HepG2 (cell line): ENCODE data around the gene CCT4. TPM values are rescaled to one million over a fixed set of nuclear protein-coding genes. Genes with fewer than 3 reads are reported as not detected.

Experiments
- ATAC-seq: fragments of 200-7000 bp; cut with Tn5 transposase; 3 replicates; pipeline ENCODE4 v1.9.1; 2020; ENCODE audit warnings: mild to moderate bottlenecking, moderate library complexity
- BruUV-seq: library from RNA; stranded (reverse); fragments of 400-500 nt; replicated peaks from 2 replicates; lab custom pipeline; 2021; lab: Mats Ljungman, UMichigan
- CTCF ChIA-PET: fragments of 300-600 bp; formaldehyde crosslinking; extraction: SDS; loops from one replicate; lab custom pipeline; 2021; ENCODE audit warnings: low total read pairs, inconsistent platforms, low intra/inter-chr PET ratio; lab: Yijun Ruan, JAX
- POLR2A ChIA-PET: fragments of 350-600 bp; sonication (Branson Sonifier 250); formaldehyde crosslinking; loops from one replicate; lab custom pipeline; 2020; ENCODE audit warnings: antibody characterized with exemption, inconsistent platforms; lab: Yijun Ruan, JAX
- DNase-seq: peaks from one replicate; pipeline ENCODE4 v3.0.0-alpha.2; 2015; ENCODE audit warnings: low spot score
- FAIRE-seq: peaks from 3 replicates; lab custom pipeline; 2011; peaks lifted over from hg19 to GRCh38; lab: Jason Lieb, UNC
- H2AFZ ChIP-seq: one replicate; pipeline ENCODE4 v1.6.1; 2011; ENCODE audit warnings: low read length, inconsistent platforms
- H3K27ac ChIP-seq: fragments of 300-600 bp; 3 replicates; pipeline ENCODE4 v1.8.0; 2011; ENCODE audit warnings: mixed run types, mild to moderate bottlenecking, mixed read lengths, low read length, inconsistent platforms; ENCODE audit not compliant: insufficient read depth; ENCODE audit errors: extremely low read length
- H3K27me3 ChIP-seq, 2 experiments: fragments of 200-600 bp in 1 of 2; 2 replicates in 1 of 2; 3 replicates in 1 of 2; pipeline versions ENCODE4 v1.6.0 to v1.8.0; 2011; ENCODE audit warnings: low read length in 2 of 2, mild to moderate bottlenecking in 2 of 2, moderate library complexity in 2 of 2, inconsistent platforms in 1 of 2; ENCODE audit not compliant: insufficient read depth in 2 of 2, control insufficient read depth in 1 of 2
- H3K36me3 ChIP-seq, 2 experiments: fragments of 200-600 bp in 1 of 2; replicated peaks in 1 of 2; 2 replicates in 1 of 2; 3 replicates in 1 of 2; pipeline versions ENCODE4 v1.5.1 to v1.8.0; 2011; ENCODE audit warnings: low read length in 2 of 2, inconsistent platforms in 1 of 2; ENCODE audit not compliant: insufficient read depth in 2 of 2, control insufficient read depth in 1 of 2
- H3K4me1 ChIP-seq: 2 replicates; pipeline ENCODE4 v1.5.1; 2012; ENCODE audit warnings: low read length, inconsistent platforms; ENCODE audit not compliant: insufficient read depth
- H3K4me2 ChIP-seq: 2 replicates; pipeline ENCODE4 v1.6.0; 2011; ENCODE audit warnings: low read depth, low read length, inconsistent platforms
- H3K4me3 ChIP-seq, 3 experiments: fragments of 200-600 bp in 1 of 3; sonication (generic), shearing (Covaris generic) in 1 of 3; replicated peaks in 1 of 3; 2 replicates each; pipeline ENCODE4 v1.5.1; 2011 to 2016; ENCODE audit warnings: low read length in 3 of 3, inconsistent platforms in 2 of 3, low read depth in 2 of 3, mild to moderate bottlenecking in 2 of 3, control low read depth in 1 of 3, mixed read lengths in 1 of 3; ENCODE audit not compliant: insufficient read depth in 1 of 3
- H3K79me2 ChIP-seq: one replicate; pipeline ENCODE4 v1.6.1; 2011; ENCODE audit warnings: low read length, inconsistent platforms; ENCODE audit not compliant: insufficient read depth
- H3K9ac ChIP-seq: 2 replicates; pipeline ENCODE4 v1.6.0; 2011; ENCODE audit warnings: mild to moderate bottlenecking, low read depth, low read length, inconsistent platforms; ENCODE audit not compliant: insufficient read depth
- H3K9me3 ChIP-seq: 2 replicates; pipeline ENCODE4 v1.5.1; 2012; ENCODE audit warnings: mild to moderate bottlenecking, low read length
- H4K20me1 ChIP-seq: 2 replicates; pipeline ENCODE4 v1.6.0; 2011; ENCODE audit warnings: inconsistent platforms, mild to moderate bottlenecking, low read length, moderate library complexity; ENCODE audit not compliant: insufficient read depth
- AKAP8 ChIP-seq: sonication (generic); formaldehyde crosslinking; IDR thresholded peaks from 2 replicates; pipeline ENCODE4 v1.5.1; 2020; ENCODE audit warnings: mild to moderate bottlenecking, missing genetic modification reagents
- CAMTA2 ChIP-seq: sonication (generic); formaldehyde crosslinking; IDR thresholded peaks from 2 replicates; pipeline ENCODE4 v1.4.0; 2020; ENCODE audit warnings: mild to moderate bottlenecking, missing genetic modification reagents, borderline replicate concordance
- HOXD1 ChIP-seq: sonication (generic); formaldehyde crosslinking; IDR thresholded peaks from 2 replicates; pipeline ENCODE4 v1.5.0; 2020; ENCODE audit warnings: missing genetic modification reagents
- JUND ChIP-seq: sonication (generic); formaldehyde crosslinking; IDR thresholded peaks from 2 replicates; pipeline ENCODE4 v1.8.0; 2022; ENCODE audit warnings: mild to moderate bottlenecking, missing genetic modification reagents
- KDM3A ChIP-seq: IDR thresholded peaks from 2 replicates; pipeline ENCODE4 v1.6.1; 2018; ENCODE audit warnings: low read depth, missing compliant biosample characterization
- NAIF1 ChIP-seq: sonication (generic); formaldehyde crosslinking; IDR thresholded peaks from 2 replicates; pipeline ENCODE4 v1.5.0; 2020; ENCODE audit warnings: mild to moderate bottlenecking, missing genetic modification reagents, borderline replicate concordance
- PHB2 ChIP-seq: fragments of 450-650 bp; IDR thresholded peaks from 2 replicates; pipeline ENCODE4 v1.6.1; 2018; ENCODE audit not compliant: partially characterized antibody
- PHF5A ChIP-seq: IDR thresholded peaks from one replicate; pipeline ENCODE4 v1.6.1; 2018; ENCODE audit warnings: low read depth, missing genetic modification reagents; ENCODE audit not compliant: unreplicated experiment
- ZMYM2 ChIP-seq: sonication (generic); formaldehyde crosslinking; IDR thresholded peaks from 2 replicates; pipeline ENCODE4 v1.8.0; 2022; ENCODE audit warnings: mild to moderate bottlenecking, missing genetic modification reagents
- ZNF552 ChIP-seq: sonication (generic); formaldehyde crosslinking; IDR thresholded peaks from 2 replicates; pipeline ENCODE4 v1.9.0; 2022; ENCODE audit warnings: missing genetic modification reagents, mild to moderate bottlenecking, borderline replicate concordance
- WGBS: methylation state at CpG from one replicate; pipeline ENCODE4 v1.1.6; 2017; ENCODE audit warnings: low lambda C conversion rate; 5-methylcytosine and 5-hydroxymethylcytosine counted together
- in situ Hi-C: cut with HindIII; loops from 2 replicates; pipeline ENCODE4 v1.10.0; 2017; ENCODE audit warnings: low pct_unique_long_range_greater_than_20kb; ENCODE audit not compliant: extremely low pct_ligation_motif_present
- intact Hi-C: fragments of 100-400 bp; cut with micrococcal nuclease; formaldehyde crosslinking; loops from one replicate; pipeline ENCODE4 v1.10.0; 2022; ENCODE audit not compliant: unreplicated experiment
- polyA plus RNA-seq, 8 experiments: library from polyadenylated mRNA; depleted of rRNA in 3 of 8; stranded (reverse) in 7 of 8; unstranded in 1 of 8; fragments of >200 nt; fragmentation: Illumina TruSeq in 4 of 8; extraction: Trizol in 4 of 8; gene quantifications; 2 replicates each; pipeline versions ENCODE4 v1.2.1 to v1.2.3, GENCODE V29; 2011 to 2016; ENCODE audit warnings: low read depth in 4 of 8, missing spikeins in 1 of 8, mixed read lengths in 1 of 8; ENCODE audit not compliant: insufficient read depth in 1 of 8
- total RNA-seq, 5 experiments: library from RNA; depleted of rRNA; stranded (reverse); fragments of >200 nt; fragmentation: Illumina TruSeq; extraction: Trizol; gene quantifications; 2 replicates each; pipeline ENCODE4 v1.2.3, GENCODE V29; 2016; ENCODE audit warnings: low read depth in 1 of 5
- TF ChIP-seq, protein P1 (sequence below): IDR thresholded peaks from 2 replicates; pipeline ENCODE4 v1.6.1; 2016
- TF ChIP-seq, protein P2 (sequence below): sonication (generic); formaldehyde crosslinking; IDR thresholded peaks from 2 replicates; pipeline ENCODE4 v1.4.0; 2020; ENCODE audit warnings: mild to moderate bottlenecking, missing genetic modification reagents
- TF ChIP-seq, protein P3 (sequence below): sonication (generic); formaldehyde crosslinking; IDR thresholded peaks from 2 replicates; pipeline ENCODE4 v1.5.1; 2020; ENCODE audit warnings: mild to moderate bottlenecking, missing genetic modification reagents, moderate library complexity
- TF ChIP-seq, protein P4 (sequence below): sonication (generic); formaldehyde crosslinking; IDR thresholded peaks from 2 replicates; pipeline ENCODE4 v1.5.1; 2020; ENCODE audit warnings: missing genetic modification reagents, mild to moderate bottlenecking, borderline replicate concordance

CCT4 gene
- total and polyA plus RNA-seq, 2 of the 13 experiments (the other 11 are each of a cell fraction or from before 2014, with no cell fraction given) = 138 to 340 TPM

DNA sequence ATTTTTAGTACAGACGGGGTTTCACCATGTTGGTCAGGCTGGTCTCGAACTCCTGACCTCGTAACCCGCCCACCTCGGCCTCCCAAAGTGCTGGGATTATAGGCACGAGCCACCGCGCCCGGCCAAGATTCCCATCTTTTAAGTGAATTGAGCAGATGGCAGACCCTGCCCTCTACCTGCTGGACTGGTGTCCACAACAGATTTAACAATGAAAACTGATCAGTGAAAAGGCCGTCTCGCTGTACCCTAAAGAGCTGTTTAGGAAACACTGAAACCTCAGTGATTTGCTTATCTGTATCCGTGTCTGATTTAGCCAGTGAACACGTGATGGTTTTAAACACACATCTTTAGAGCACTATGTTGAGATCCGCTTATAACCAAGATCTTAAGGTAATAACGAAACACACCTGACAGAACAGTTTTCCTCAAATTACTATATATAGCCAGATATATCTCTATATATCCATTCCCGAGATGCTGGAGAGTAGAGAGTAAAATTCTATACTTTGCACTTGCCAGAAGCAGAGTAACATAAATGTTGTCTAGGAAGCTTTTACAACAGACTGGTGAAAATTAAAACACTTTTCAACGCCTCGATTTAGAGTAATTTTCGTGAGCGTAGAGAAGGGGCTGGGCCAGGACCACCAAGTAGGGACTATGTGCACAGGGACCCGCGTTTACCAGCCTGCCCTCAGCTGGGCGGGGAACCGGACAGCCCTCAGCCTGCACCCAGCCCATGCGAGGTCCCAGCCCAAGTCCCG is 35.2 kb downstream of the CCT4 start:
- peak overlapping the region; percentile 87 for H3K27ac ChIP-seq
- in situ Hi-C loops = no loop called here
- TSS peak; percentile 74 for BruUV-seq
- TF ChIP-seq NAIF1 = peak; percentile 26; the same call in 1 of the 2 replicates
- peak; percentile 77; the same call in 1 of the 2 replicates for TF ChIP-seq ZMYM2 (CRISPR knock-in tag)
- TF ChIP-seq, protein P1, sequence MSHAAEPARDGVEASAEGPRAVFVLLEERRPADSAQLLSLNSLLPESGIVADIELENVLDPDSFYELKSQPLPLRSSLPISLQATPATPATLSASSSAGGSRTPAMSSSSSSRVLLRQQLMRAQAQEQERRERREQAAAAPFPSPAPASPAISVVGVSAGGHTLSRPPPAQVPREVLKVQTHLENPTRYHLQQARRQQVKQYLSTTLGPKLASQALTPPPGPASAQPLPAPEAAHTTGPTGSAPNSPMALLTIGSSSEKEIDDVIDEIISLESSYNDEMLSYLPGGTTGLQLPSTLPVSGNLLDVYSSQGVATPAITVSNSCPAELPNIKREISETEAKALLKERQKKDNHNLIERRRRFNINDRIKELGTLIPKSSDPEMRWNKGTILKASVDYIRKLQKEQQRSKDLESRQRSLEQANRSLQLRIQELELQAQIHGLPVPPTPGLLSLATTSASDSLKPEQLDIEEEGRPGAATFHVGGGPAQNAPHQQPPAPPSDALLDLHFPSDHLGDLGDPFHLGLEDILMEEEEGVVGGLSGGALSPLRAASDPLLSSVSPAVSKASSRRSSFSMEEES (CRISPR knock-in tag) = no peak
- no peak for TF ChIP-seq AKAP8 (CRISPR knock-in tag)
- TF ChIP-seq, protein P2, sequence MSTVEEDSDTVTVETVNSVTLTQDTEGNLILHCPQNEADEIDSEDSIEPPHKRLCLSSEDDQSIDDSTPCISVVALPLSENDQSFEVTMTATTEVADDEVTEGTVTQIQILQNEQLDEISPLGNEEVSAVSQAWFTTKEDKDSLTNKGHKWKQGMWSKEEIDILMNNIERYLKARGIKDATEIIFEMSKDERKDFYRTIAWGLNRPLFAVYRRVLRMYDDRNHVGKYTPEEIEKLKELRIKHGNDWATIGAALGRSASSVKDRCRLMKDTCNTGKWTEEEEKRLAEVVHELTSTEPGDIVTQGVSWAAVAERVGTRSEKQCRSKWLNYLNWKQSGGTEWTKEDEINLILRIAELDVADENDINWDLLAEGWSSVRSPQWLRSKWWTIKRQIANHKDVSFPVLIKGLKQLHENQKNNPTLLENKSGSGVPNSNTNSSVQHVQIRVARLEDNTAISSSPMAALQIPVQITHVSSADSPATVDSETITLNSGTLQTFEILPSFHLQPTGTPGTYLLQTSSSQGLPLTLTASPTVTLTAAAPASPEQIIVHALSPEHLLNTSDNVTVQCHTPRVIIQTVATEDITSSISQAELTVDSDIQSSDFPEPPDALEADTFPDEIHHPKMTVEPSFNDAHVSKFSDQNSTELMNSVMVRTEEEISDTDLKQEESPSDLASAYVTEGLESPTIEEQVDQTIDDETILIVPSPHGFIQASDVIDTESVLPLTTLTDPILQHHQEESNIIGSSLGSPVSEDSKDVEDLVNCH = no peak
- TF ChIP-seq, protein P3, sequence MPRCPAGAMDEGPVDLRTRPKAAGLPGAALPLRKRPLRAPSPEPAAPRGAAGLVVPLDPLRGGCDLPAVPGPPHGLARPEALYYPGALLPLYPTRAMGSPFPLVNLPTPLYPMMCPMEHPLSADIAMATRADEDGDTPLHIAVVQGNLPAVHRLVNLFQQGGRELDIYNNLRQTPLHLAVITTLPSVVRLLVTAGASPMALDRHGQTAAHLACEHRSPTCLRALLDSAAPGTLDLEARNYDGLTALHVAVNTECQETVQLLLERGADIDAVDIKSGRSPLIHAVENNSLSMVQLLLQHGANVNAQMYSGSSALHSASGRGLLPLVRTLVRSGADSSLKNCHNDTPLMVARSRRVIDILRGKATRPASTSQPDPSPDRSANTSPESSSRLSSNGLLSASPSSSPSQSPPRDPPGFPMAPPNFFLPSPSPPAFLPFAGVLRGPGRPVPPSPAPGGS (CRISPR knock-in tag) = no peak
- peak; percentile 52; the same call in 1 of the 2 replicates for TF ChIP-seq JUND (CRISPR knock-in tag)
- TF ChIP-seq KDM3A (CRISPR knock-in tag) = no peak; the same call in 1 of the 2 replicates
- TF ChIP-seq, protein P4, sequence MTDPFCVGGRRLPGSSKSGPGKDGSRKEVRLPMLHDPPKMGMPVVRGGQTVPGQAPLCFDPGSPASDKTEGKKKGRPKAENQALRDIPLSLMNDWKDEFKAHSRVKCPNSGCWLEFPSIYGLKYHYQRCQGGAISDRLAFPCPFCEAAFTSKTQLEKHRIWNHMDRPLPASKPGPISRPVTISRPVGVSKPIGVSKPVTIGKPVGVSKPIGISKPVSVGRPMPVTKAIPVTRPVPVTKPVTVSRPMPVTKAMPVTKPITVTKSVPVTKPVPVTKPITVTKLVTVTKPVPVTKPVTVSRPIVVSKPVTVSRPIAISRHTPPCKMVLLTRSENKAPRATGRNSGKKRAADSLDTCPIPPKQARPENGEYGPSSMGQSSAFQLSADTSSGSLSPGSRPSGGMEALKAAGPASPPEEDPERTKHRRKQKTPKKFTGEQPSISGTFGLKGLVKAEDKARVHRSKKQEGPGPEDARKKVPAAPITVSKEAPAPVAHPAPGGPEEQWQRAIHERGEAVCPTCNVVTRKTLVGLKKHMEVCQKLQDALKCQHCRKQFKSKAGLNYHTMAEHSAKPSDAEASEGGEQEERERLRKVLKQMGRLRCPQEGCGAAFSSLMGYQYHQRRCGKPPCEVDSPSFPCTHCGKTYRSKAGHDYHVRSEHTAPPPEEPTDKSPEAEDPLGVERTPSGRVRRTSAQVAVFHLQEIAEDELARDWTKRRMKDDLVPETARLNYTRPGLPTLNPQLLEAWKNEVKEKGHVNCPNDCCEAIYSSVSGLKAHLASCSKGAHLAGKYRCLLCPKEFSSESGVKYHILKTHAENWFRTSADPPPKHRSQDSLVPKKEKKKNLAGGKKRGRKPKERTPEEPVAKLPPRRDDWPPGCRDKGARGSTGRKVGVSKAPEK (CRISPR knock-in tag) = 0 out of 2 replicates have a peak, but pooled peaks have one; percentile 72
- TF ChIP-seq PHB2 = no peak
- TF ChIP-seq PHF5A (CRISPR knock-in tag) = peak; percentile 25
- TF ChIP-seq ZNF552 (CRISPR knock-in tag) = no peak
- no peak for TF ChIP-seq HOXD1 (CRISPR knock-in tag)
- no peak for TF ChIP-seq CAMTA2 (CRISPR knock-in tag)

More for the DNA sequence above, 35.2 kb downstream of the CCT4 start:
- 6% methylated on average over 24 of the region's 26 CpGs for WGBS
- H3K4me1 ChIP-seq = peaks cover 19% of the 10 kb centered on the region
- CTCF ChIA-PET = no interaction called here
- no peaks in the 10 kb centered on the region for H3K79me2 ChIP-seq
- H3K9me3 ChIP-seq = no peaks in the 10 kb centered on the region
- no peaks in the 10 kb centered on the region for H4K20me1 ChIP-seq
- intact Hi-C loops = no loop called here
- H3K4me3 ChIP-seq = peak overlapping the region; percentile 61 to 93 (median 82)
- ATAC-seq (peak; percentile 84), FAIRE-seq (peak; percentile 26), DNase-seq (peak; percentile 64)
- H3K4me2 ChIP-seq = peak overlapping the region; percentile 99
- H2AFZ ChIP-seq = peak overlapping the region; percentile 74
- peak overlapping the region; percentile 66 for H3K9ac ChIP-seq
- H3K27me3 ChIP-seq = no peaks in the 10 kb centered on the region; a peak in 1 of 5 replicates
- POLR2A ChIA-PET = interaction anchor here (1.0 to 2.6 kb wide), 8 partner anchors 10 to 315 kb away, joined by 5 to 17 read pairs (median 8); partner anchors contain the start of genes COMMD1 and XPO1
- no peaks in the 10 kb centered on the region for H3K36me3 ChIP-seq
